Tibial nerve (tissue), 4 donors: ENCODE measurements around the gene PRRT1B.

Experiments
- CTCF ChIP-seq, 5 experiments: fragments of 200-600 bp in 3 of 5; fragments of 450-650 bp in 2 of 5; sonication (generic) in 3 of 5; IDR thresholded peaks; one replicate each; pipeline ENCODE4 v1.5.1; 2016 to 2019; ENCODE audit warnings: antibody characterized with exemption in 5 of 5, mild to moderate bottlenecking in 3 of 5, moderate library complexity in 2 of 5
- EP300 ChIP-seq, 2 donors: sonication (generic); formaldehyde crosslinking; IDR thresholded peaks; one replicate each; pipeline ENCODE4 v1.6.1; 2017; ENCODE audit warnings: antibody characterized with exemption in 2 of 2, mild to moderate bottlenecking in 1 of 2
- POLR2A ChIP-seq, 2 donors: fragments of 450-650 bp; IDR thresholded peaks; one replicate each; pipeline ENCODE4 v1.6.1; 2017; ENCODE audit warnings: antibody characterized with exemption in 2 of 2, mild to moderate bottlenecking in 2 of 2, moderate library complexity in 2 of 2

GRCh38 chr9:131534721-131535237 lies 10.5 kb upstream of the PRRT1B start:
- TF ChIP-seq CTCF (IDR thresholded peaks at IDR 0.05), result no peak
- no peak for TF ChIP-seq EP300 (IDR thresholded peaks at IDR 0.05)
- TF ChIP-seq POLR2A (IDR thresholded peaks at IDR 0.05), result no peak
